ENCODE data around the gene RERE.

Gene RERE

DNA sequence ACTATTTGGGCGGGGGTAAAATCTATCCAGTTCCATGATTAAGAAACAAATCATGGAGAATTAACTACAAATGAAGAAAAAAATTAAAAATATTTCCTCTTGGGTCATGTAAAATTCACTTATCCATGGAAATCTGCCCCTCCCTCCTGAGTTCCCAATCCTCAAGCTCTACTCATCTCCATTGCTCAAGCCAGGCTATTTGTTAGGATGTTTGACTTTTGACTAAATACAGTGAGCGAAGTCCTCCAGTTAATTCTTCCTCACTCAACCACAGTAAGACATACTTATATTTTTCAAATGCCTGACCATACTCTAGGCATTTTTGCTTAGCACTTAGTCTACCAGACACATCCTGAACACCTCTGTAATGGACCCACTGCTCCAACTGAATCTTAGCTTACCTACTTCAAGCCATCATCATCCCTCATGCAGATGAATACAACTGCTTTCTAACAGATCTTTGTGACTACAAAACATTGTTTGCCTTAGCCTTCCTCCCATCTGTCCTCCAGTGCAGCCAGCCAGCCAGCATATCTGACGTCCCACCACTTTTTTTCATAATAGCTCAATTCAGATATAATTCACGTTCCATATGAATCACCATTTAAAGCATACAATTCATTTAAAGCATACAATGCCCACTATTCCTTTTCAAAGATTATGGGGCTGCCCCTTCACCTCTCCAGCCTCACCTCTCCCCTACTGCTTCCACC, 154.2 kb downstream of the RERE start:
- no peak for DNase-seq

DNA sequence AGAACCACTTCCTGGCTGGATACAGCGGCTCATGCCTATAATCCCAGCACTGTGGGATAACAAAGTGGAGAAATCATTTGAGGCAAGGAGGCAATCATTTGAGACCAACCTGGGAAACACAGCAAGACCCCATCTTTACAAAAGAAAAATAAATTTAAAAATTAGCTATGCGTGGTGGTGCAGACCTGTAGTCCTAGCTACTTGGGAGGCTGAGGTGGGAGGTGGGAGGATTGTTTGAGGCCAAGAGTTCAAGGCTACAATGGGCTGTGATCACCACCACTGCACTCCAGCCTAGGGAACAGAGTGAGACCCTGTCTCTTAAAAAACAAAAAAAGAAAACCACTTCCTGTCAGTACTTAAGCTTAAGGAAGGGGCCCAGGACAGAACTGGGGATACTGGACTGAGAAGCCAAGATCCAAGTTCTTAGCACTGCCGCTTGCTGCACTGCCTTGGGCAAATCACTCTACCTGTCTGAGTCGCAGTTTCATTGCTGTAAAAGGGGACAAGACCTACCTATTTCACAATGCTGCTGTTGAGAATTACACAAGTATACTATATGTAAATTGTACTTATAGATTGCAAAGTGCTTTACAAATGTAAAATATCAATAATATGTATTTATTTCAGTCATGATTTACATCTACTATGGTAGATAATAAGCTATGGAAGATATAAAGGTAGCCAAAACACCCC, 154.9 kb downstream of the RERE start:
- no peak for DNase-seq

- no peak for DNase-seq
Measured at GRCh38 chr1:8661185-8662110, 156.0 kb downstream of the RERE start.

- DNase-seq: no peak
Measured at GRCh38 chr1:8660411-8660828, 157.0 kb downstream of the RERE start.

DNA sequence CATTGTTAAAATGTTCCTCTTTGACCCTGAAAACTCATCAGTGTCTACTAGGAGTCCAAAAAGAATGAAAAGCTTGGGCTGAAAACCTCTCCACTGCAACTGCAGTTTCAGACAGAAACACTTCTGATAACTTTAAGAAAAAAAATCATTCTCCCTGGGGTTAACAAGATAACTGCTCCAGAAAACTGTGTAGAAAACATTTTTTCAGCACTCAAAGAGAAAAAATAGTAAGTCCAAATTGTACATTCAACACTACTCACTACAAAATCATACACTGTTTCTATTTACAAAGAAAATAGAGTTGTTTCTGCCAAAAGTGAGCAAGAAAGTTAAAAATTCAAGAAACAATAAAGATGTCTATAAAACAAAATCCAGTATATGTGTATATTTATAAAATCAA, 157.8 kb downstream of the RERE start:
- DNase-seq: no peak

GRCh38 chr1:8653878-8654277, 163.6 kb downstream of the RERE start:
- DNase-seq: no peak

DNA sequence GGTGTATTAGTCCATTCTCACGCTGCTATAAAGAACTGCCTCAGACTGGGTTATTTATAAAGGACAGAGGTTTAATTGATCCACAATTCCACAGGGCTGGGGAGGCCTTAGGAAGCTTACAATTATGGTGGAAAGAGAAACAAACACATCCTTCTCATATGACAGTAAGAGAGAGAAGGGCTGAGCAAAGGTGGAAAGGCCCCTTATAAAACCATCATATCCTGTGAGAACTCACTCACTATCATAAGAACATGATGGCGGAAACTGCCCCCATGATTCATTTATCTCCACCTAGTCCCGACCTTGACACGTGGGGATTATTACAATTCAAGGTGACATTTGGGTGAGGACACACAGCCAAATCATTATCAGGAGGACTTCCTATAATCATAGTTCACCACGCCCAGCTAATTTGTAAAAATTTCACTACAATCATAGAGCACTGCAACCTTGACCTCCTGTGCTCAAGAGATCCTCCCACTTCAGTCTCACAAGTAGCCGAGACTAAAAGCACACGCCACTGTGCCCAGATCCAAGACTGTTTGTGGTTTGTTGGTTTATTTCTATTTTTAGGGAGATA, 164.9 kb downstream of the RERE start:
- DNase-seq: no peak

- no peak for DNase-seq
Measured at GRCh38 chr1:8651962-8652361, 165.5 kb downstream of the RERE start.

GRCh38 chr1:8651236-8651890, 166.1 kb downstream of the RERE start:
- no peak for DNase-seq

DNA sequence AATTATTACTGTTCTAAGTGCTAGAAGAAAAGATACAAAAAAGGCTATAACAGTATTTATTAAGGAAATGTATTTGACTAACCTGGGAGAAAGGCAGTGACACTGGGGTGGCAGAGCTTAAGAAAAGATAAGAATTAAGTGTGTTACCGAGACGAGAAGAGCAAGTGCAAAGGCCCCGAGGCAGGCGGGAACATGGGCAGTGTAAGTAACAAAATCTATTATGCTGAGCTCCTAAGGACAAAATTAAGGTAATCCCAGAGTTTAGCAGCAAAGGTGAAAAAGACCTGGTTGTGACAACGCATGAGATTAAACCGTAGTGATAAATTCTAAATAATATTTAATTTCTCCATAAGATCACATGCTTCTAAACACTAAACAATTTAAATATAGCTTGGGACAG, 167.6 kb downstream of the RERE start:
- no peak for DNase-seq

DNA sequence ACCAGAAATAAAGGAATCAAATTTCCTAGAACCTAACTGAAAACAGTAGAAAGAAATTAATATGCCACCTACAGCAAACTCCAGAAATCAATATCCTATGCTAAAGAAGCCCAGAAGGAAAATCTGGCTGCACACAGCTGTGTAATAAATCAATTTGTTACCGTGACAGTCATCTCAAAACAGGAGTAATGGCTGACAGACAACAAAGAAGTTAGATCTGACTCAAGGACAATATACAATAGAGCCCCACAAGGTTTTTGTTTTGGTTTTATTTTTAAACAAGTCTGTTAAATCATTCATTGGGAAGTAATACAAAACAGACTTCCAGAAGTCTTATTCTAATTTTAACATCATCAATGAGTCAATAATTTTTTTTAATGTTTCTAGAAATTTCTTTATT, 168.4 kb downstream of the RERE start:
- no peak for DNase-seq

GRCh38 chr1:8646996-8647395, 170.4 kb downstream of the RERE start:
- DNase-seq: no peak

DNA sequence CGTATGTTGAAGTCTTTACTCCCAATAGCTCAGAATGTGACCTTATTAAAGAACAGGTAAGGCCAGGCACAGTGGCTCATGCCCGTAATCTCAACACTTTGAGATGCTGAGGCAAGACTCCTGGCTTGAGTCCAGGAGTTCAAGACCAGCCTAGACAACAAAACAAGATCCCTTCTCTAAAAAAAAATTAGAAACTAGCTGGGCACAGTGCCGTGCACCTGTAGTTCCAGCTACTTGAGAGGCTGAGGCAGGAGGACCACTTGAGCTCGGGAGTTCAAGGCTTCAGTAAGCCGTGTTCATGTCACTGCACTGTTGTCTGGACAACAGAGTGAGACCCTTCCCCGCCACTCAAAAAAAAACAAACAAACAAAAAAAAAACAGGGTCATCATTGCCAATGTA, 171.3 kb downstream of the RERE start:
- no peak for DNase-seq

DNA sequence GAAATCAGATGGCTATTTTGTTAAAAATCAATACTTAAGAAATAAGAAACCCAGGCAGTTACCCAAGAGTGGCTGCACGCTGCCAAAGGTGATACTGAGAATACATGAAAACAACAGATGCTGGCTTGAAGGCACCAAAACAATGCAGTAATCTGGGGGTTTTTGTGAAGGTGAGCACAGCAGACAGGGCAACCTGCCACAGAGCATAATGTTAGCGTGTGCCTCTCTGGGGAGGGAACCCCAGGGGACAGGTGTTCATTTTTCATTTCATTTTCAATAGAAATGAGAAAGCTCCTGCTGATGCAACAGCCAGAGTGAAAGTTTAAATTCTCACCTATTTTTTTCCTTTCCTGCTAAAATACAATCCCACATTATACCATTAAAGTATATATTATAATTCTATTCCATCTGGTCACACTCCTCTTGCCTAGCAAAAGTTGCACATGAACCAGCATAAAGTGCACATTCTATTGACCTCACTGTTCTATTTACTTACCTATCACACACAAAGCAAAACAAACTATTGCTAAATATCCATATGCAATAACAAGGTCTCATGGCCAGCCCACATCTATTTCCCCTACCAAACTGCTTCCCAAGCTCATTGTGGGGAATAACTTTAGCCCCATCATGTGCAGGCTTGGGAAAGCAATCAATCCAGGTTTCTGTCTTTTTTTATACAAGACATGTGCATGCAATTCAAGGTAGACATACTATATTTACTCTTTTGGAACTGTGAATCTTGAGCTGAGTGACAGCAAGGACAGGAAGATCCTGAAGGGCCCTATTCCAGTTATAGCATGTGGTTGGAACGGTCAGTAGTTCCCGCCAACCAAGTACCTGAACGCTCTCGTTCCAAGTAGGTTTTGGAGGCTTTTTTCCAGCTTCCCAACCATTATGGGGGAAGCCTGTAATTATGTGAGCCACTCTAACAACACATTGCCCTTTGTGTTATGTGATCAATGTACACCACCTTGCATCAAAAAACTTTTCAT, 173.6 kb downstream of the RERE start:
- no peak for DNase-seq

DNA sequence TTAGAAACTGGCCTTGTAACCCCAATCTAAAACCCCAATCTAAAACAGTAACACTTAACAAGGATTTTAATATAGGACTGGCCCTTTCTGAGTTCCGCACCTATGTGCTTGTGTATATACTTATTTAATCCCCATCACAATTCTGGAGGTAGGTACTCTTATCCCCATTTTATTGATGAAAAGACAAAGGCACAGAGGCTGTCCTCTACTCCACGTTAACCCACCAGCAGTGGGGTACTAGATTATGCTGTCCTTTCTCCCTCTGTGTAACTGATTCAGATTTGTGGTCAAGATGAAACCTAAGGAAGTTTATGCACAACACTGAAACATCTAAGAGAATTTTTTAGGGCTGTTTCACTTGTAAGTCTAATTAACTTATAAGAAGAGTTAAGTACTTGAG, 175.3 kb downstream of the RERE start:
- DNase-seq: no peak

DNA sequence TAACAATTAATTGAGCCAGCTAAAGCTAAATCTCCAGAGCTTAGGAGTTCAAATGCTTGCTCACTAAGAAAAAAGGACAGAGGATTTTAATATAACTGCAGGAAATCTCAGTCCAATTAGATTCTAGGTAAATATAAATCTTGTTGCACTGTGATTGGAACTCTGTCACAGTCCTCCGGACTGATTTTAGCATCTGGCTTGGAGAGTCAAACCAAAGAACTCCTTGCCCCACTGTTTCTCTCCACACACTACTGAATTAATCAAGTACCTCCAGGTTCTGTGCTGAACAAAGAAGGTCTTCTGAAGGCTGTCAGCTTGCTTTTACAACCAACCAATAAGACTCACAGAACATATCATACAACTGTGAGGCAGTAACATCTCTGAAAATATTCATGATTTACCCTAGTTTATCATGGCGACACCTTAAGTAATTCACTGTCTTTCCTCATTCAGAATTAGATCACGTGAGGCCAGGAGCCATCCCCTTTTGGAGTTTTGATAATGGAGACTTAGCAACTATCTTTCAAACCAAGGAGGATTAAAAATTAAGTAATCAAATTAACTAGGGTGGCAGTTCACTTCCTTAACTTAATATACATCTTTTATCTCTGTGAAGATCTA, 176.0 kb downstream of the RERE start:
- no peak for DNase-seq

DNA sequence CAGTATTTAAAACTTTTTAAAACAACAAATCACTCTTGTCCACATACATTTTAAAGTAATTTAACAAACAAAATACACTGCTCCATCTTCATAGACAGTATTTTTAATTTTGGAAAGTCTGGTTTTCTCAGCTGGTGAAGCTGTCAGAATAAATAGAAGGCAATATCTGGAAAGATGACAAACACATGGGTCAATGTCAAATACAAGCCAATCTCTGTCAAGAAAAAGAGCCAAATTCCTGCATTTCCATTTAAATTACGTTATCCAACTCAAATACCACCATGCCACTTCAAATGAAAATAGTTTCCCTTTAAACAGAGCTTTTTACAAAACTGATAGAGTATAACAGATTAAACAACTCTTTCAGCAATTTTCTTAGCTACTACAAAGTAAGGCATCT, 176.5 kb downstream of the RERE start:
- no peak for DNase-seq

DNA sequence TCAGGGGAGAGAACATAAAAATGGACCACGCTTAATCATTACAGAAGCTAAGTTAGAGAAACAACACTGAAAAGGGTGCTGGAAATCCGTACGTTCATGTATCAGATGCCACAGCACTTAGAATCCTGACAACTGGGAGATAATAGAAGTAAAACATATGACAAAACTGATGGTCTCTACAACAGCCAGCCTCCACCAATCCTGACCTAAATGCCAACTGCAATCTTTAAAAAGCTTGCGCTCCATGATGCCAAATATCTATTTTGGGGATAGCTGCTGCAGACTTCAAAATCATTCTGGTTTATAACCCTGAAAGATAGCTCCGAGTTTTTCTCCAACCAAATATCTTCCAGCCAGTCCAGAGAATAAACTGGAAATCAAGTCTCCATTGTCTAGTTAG, 178.3 kb downstream of the RERE start:
- DNase-seq: no peak

DNA sequence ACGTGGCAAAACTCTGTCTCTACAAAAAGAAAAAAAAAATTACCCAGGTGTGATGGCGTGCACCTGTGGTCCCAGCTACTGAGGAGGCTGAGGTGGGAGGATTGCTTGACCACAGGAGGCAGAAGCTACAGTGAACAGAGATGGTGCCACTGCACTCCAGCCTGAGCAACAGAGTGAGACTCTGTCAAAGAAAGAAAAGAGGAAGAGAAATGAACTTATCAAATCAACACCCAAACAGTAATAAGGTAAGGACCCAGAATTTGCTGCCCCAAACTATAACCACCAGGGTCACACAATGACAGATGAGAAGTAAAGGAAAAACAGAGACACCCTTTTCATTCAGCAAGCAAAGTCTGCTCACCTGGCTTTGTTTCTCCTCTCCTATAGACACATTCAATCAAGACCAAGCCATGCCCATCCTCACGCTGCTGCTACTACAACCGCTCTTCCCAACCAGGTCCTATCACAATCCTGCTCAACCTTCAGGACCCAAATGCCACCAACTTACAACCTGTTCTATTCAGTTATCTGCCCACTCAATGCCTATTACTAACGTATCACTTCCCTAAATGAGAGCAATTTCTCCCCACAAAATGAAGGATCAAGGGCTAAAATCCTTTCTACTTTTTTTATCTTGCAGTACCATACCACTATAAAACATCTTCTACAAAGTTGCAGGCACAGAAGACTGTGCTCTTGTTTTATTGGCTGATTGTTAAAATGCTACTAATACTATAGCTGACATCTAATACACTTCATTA, 183.5 kb downstream of the RERE start:
- DNase-seq: no peak

DNA sequence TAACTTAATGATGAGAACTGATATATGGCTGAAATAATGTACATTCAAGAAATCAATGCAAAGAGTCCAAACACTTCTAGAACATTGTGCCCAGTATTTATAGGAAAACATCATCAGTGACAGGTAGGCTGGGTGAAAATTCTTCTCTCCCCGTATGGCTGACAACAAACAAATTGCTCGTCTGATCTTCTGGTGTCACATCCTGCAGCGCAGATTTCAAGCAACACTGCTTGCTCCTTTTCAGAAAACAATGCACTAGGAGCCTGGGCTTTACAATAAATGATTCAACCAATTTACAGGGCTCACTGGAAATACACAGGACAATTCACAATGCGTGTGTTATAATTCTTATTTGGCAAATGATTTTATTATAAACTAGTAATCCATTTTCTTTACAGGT, 185.3 kb downstream of the RERE start:
- no peak for DNase-seq

Measured in effector CD8-positive, alpha-beta T cell (primary cell).